Measurements from ENCODE around the gene STH.

Gene STH

GRCh38 chr17:45986056-45986455, 13.0 kb upstream of the STH start:
- DNase-seq (ENCODE audit: extremely low spot score) = no peak
- POLR2A ChIA-PET = no interaction called here
- TF ChIP-seq, protein P1, sequence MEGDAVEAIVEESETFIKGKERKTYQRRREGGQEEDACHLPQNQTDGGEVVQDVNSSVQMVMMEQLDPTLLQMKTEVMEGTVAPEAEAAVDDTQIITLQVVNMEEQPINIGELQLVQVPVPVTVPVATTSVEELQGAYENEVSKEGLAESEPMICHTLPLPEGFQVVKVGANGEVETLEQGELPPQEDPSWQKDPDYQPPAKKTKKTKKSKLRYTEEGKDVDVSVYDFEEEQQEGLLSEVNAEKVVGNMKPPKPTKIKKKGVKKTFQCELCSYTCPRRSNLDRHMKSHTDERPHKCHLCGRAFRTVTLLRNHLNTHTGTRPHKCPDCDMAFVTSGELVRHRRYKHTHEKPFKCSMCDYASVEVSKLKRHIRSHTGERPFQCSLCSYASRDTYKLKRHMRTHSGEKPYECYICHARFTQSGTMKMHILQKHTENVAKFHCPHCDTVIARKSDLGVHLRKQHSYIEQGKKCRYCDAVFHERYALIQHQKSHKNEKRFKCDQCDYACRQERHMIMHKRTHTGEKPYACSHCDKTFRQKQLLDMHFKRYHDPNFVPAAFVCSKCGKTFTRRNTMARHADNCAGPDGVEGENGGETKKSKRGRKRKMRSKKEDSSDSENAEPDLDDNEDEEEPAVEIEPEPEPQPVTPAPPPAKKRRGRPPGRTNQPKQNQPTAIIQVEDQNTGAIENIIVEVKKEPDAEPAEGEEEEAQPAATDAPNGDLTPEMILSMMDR (IDR thresholded peaks at IDR 0.05; ENCODE audit: control extremely low read depth, extremely low read depth, low read depth, missing control alignments) = no peak
- CTCF ChIA-PET = interaction anchor here (2.4 kb wide), 1 partner anchor 15 kb away, joined by 9 read pairs; no protein-coding TSS in a partner anchor

- no peak for DNase-seq (ENCODE audit: extremely low spot score)
- POLR2A ChIA-PET = no interaction called here
- TF ChIP-seq, protein P1 (IDR thresholded peaks at IDR 0.05; ENCODE audit: control extremely low read depth, extremely low read depth, low read depth, missing control alignments) = no peak
- CTCF ChIA-PET = interaction anchor here (1.3 to 2.4 kb wide), 2 partner anchors 8 to 13 kb away, joined by 4 to 9 read pairs; no protein-coding TSS in a partner anchor
These were observed 11.3 kb upstream of the STH start for GRCh38 chr17:45987706-45988105.

DNA sequence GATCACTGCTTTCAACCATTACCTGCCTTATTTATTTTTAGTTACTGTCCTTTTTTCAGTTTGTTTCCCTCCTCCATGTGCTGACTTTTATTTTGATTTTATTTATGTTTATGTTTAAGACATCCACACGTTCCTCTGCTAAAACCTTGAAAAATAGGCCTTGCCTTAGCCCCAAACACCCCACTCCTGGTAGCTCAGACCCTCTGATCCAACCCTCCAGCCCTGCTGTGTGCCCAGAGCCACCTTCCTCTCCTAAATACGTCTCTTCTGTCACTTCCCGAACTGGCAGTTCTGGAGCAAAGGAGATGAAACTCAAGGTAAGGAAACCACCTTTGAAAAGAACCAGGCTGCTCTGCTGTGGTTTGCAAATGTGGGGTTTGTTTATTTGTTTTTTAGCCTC, 9.3 kb upstream of the STH start:
- CTCF ChIA-PET = interaction anchor here (1.8 to 2.4 kb wide), 2 partner anchors 12 kb away, joined by 6 to 10 read pairs; no protein-coding TSS in a partner anchor
- DNase-seq (ENCODE audit: extremely low spot score) = no peak
- TF ChIP-seq, protein P1 (IDR thresholded peaks at IDR 0.05; ENCODE audit: control extremely low read depth, extremely low read depth, low read depth, missing control alignments) = no peak
- POLR2A ChIA-PET = no interaction called here

GRCh38 chr17:45990886-45991285, 8.2 kb upstream of the STH start:
- no peak for DNase-seq (ENCODE audit: extremely low spot score)
- ChIA-PET POLR2A (no interaction called here), CTCF (interaction anchor here (1.0 to 2.4 kb wide), 5 partner anchors 11 to 286 kb away, joined by 3 to 10 read pairs (median 4); no protein-coding TSS in a partner anchor)
- TF ChIP-seq, protein P1 (IDR thresholded peaks at IDR 0.05; ENCODE audit: control extremely low read depth, extremely low read depth, low read depth, missing control alignments) = no peak

DNA sequence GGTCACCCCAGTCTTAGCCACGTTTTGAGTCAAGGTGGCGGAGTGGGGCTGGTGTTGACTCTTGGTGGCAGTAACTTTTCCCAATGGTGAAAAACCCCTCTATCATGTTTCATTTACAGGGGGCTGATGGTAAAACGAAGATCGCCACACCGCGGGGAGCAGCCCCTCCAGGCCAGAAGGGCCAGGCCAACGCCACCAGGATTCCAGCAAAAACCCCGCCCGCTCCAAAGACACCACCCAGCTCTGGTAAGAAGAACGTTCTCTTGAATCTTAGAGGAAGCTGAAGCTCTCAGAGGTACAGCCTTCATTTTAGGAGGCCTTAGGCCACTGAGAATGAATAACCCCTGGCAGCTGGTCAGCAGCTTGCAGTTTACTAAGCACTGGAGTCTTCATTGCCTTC, 7.7 kb upstream of the STH start:
- ChIA-PET CTCF (interaction anchor here (1.0 to 2.4 kb wide), 5 partner anchors 11 to 222 kb away, joined by 4 to 10 read pairs (median 4); no protein-coding TSS in a partner anchor), POLR2A (no interaction called here)
- TF ChIP-seq, protein P1 (IDR thresholded peaks at IDR 0.05; ENCODE audit: control extremely low read depth, extremely low read depth, low read depth, missing control alignments) = no peak
- DNase-seq (ENCODE audit: extremely low spot score) = no peak

DNA sequence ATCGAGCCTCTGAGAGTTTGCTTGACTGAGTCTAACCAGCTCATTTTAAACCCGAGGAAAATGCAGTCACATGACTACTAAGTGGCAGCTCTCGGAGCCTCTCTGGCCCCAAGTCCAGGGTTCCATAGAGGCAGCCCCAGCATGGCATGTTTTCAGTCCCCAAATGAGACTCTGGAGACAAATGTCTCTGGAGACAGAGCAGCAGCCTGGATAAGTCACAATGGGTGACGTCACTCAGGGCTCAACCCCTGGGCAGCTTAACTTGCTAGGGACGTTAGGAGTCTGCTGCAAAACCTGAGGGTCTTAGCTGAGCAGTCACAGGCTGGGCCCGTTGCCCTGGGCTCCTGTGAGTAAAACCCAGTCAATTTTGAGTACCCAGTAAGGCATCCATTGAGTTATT, 6.9 kb upstream of the STH start:
- DNase-seq (ENCODE audit: extremely low spot score) = no peak
- POLR2A ChIA-PET = no interaction called here
- CTCF ChIA-PET = interaction anchor here (1.0 to 2.4 kb wide), 3 partner anchors 10 to 221 kb away, joined by 4 to 6 read pairs (median 4); no protein-coding TSS in a partner anchor
- TF ChIP-seq, protein P1 (IDR thresholded peaks at IDR 0.05; ENCODE audit: control extremely low read depth, extremely low read depth, low read depth, missing control alignments) = no peak
